Inferior parietal cortex (tissue), 1 donor: ENCODE results near the gene RETREG1.
A peak's percentile ranks its signal among the peaks of the same experiment; 100 is the strongest.
"Not testable (repeated sequence)": the region's sequence is repeated elsewhere in the genome, so short reads cannot be mapped to it uniquely, and the experiment has no call there.

Source experiments
- DNase-seq: peaks from one replicate; pipeline ENCODE4 v3.0.0-alpha.2; 2016; ENCODE audit errors: extremely low spot score

RETREG1 gene

GRCh38 chr5:16552666-16553343 is 64.0 kb downstream of the RETREG1 start:
- peak; percentile 90 for DNase-seq

GRCh38 chr5:16551628-16552027 is 65.2 kb downstream of the RETREG1 start:
- no peak for DNase-seq

- no peak for DNase-seq
These were observed 66.4 kb downstream of the RETREG1 start for GRCh38 chr5:16550316-16550952.

DNA sequence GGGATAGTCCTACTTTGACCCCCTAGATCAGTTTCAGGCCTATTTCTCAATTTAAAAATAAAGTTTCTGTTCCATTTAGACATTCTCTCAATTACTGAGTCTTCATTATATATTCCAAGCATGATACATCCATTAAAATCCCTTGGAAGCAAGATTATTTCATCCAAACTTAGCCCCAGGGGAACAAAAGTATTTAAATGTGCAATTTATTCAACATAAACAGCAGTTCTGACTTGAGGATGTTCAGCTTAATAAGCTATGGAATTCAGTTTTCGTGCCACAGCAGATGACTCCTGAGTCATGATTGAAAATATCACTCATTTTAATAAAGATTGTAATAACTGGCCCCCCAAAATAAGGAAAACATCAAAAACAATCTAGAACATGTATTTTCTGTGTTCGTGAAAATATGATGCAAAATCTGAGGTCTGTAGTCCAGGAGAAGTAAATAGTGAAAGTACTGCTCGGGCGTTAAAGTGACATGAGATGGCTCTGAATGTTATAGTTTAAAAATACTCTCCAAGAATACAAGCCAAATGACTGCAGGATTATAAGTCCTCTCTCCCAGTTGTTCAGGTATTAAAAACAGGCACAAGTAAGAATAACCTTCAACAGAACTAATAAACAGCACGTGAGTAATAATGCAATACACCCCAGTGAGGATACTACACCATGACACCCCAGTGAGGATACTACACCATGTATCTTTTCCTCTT is 67.1 kb downstream of the RETREG1 start:
- DNase-seq = no peak

- no peak for DNase-seq
These were observed 68.0 kb downstream of the RETREG1 start for GRCh38 chr5:16548812-16549211.

- DNase-seq = no peak
These were observed 68.7 kb downstream of the RETREG1 start for GRCh38 chr5:16548115-16548514.

- DNase-seq = no peak
These were observed 69.5 kb downstream of the RETREG1 start for GRCh38 chr5:16547200-16547842.

- no peak for DNase-seq
These were observed 70.1 kb downstream of the RETREG1 start for GRCh38 chr5:16546732-16547131.

- DNase-seq = no peak
These were observed 72.0 kb downstream of the RETREG1 start for GRCh38 chr5:16544607-16545374.

DNA sequence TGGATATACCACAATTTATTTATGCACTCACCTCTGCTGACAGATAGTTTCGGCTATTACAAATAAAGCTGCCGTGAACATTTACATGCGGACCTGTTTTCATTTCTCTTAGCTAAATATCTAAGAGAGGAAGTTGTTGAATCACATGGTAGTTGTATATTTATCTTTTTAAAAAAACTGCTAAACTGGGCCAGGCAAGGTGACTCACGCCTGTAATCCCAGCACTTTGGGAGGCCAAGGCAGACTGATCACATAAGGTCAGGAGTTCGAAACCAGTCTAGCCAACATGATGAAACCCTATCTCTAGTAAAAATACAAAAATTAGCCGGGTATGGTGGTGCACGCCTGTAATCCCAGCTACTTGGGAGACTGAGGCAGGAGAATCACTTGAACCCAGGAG is 73.6 kb downstream of the RETREG1 start:
- DNase-seq = not testable (repeated sequence)

DNA sequence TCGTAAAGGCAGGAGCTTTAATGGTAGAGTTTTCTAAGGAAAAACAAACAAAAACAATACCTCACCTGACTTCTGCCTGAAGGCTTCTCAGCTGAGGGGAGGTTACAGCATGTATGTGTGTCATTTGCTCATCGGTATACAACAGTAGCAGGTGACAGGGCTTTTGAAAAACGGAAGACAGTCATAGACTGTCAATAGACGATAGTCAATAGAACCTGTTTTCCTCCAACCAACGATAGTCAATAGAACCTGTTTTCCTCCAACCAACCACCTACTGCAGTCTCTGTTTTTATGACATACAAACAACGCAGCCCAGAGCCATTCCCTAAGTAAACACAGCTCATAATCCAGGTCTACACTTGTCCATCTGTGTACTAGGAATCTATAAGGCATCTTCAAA is 74.6 kb downstream of the RETREG1 start:
- no peak for DNase-seq

DNA sequence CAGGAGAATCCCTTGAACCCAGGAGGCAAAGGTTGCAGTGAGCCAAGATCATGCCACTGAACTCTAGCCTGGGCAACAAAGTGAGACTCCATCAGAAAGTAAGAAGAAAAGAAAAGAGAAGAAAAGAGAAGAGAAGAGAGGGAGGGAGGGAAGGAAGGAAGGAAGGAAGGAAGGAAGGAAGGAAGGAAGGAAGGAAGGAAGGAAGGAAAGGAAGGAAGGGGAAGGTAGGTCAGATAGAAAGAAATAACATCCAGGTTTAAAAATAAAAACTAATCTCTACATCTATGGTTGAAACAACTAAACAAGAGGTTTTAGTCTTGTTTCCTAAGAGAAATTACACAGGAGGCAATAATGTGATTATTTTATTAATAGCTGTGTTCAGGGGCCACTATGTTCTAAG is 75.2 kb downstream of the RETREG1 start:
- not testable (repeated sequence) for DNase-seq

DNA sequence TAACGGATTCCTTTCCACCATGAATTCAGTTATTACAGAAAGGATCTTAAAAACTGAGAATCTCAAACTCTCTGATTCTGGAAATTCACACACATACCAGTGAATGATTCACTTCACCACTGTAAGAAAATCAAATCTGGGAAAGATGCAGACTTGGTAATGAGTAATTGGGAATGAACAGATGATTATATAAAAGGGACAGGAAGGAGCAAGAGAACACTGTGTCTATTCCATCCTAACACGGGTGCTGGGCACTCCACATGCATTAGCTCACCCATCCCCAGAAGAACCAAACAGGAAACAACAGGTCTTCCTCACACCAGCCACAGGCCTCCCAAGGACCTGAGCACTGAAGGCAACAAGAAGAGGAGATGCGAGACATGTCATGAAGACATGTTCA is 76.4 kb downstream of the RETREG1 start:
- DNase-seq = peak; percentile 62

GRCh38 chr5:16539169-16539666 is 77.6 kb downstream of the RETREG1 start:
- DNase-seq = no peak

DNA sequence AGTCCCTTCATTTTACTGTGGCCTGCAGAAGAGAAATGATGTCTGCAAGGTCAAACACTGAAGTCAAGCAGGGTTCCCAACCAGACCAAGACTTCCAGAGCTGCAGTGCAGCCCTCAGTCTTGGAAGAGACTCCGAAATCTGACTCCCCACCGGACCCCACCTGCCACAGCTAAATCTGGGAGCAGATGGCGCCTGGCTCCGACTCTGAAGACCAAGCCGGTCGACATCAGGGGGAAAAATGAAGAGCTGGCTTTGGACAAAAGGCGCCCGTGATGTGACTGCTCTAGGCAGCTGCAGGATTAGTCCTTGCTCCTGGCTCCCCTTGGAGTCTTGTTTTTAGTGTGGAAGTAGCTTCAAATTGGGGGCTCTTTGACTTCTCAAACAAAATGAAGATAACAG is 78.8 kb downstream of the RETREG1 start:
- no peak for DNase-seq

DNA sequence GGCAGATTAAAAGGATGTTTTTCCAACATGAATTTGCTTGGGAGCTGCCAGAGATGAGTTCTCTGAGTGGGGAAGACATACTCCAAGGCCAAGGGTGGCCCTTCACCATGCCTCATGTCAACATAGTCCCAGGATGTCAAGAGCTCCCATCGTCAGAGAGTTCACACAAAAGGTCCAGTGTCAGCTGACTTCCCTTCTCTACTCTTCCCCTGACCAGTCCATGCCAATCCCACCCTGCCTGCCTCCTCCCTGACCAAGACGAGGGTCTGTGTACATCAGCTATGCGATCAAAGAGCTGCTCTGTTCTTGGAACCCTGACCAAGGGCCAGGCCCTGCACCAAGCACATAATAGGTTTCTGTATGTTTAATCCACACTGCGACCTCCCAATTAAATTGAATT is 80.0 kb downstream of the RETREG1 start:
- no peak for DNase-seq

GRCh38 chr5:16536246-16536645 is 80.6 kb downstream of the RETREG1 start:
- no peak for DNase-seq

DNA sequence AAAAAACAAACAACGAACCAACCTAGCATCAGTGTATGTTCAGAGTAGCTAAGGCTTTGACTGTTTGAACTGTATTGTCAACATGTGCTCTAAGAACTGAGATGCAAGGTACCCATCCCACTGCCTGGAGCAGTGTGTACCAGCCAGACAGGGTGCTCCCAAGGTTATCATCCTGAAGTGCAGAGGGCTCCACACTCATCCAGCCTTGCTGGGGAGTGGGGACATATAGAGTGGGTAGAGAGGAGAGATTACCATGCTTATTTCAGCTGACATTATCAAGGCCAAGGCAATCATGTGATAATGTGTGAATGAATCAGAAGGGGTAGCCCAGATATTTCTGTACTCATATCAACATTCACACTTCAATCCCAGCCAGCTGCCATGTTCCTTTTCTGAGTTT is 82.5 kb downstream of the RETREG1 start:
- DNase-seq = no peak

DNA sequence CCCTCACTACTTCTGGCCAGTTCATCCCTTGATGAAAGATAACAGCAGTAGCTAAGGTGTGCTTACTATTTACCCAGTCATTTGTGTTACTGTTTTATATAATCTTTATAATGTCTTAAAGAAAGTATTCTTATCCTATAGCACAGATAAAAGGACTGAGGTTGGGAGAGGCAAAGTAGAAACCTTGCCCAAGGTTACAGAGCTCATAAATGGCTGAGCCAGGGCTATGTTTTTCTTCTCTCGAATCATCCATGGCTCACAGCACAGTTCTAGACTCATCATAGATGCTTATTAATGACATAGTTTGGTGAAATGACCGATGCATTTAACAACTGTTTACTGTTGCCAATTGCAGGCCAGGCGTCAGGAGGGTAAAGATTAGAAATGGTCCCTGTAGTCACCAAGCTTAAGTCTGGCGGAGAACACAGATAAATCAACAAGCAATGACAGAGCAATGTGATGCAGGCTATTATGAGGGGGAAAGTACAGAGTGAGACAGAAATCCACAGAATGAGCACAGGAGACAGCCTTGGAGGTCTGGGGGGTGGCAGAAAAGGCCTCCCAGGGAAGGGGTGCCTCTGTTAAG is 85.6 kb downstream of the RETREG1 start:
- DNase-seq = no peak

- no peak for DNase-seq
These were observed 87.5 kb downstream of the RETREG1 start for GRCh38 chr5:16529306-16529705.
